ENCODE measurements around the gene PGAP6.

DNA sequence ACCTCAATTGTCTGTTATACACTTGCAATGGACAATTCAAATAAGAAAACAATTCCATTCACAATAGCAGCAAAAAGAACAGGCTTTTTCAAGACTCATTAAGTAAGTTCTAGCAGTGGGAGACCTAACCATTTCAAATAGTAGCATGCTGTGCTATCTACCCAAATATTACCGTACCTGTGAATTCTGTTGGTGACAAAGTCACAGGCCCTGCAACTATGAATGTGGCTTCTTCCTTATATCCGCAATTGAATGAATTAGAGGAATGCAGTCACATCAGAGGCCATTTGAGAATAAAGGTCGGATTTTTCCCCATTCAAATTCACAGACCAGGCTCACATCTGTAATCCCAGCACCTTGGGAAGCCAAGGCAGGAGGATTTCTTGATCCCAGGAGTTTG lies 14.4 kb upstream of the PGAP6 start:
- TF ChIP-seq, protein P1, sequence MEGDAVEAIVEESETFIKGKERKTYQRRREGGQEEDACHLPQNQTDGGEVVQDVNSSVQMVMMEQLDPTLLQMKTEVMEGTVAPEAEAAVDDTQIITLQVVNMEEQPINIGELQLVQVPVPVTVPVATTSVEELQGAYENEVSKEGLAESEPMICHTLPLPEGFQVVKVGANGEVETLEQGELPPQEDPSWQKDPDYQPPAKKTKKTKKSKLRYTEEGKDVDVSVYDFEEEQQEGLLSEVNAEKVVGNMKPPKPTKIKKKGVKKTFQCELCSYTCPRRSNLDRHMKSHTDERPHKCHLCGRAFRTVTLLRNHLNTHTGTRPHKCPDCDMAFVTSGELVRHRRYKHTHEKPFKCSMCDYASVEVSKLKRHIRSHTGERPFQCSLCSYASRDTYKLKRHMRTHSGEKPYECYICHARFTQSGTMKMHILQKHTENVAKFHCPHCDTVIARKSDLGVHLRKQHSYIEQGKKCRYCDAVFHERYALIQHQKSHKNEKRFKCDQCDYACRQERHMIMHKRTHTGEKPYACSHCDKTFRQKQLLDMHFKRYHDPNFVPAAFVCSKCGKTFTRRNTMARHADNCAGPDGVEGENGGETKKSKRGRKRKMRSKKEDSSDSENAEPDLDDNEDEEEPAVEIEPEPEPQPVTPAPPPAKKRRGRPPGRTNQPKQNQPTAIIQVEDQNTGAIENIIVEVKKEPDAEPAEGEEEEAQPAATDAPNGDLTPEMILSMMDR (conservative IDR thresholded peaks at IDR 0.05 in 1 of 2, IDR thresholded peaks at IDR 0.05 in 1 of 2; ENCODE audit: low read depth in 1 of 2, low read length in 2 of 2): no peak
- no peak for TF ChIP-seq EZH2 (IDR thresholded peaks at IDR 0.05; ENCODE audit: low read length, missing control alignments)

Measured in fibroblast of lung (primary cell).